Loucy (cell line): ENCODE results near the gene BRS3.

Source experiments
- CTCF ChIP-seq: fragments of 200-600 bp; sonication (generic); conservative IDR thresholded peaks from 2 replicates; pipeline ENCODE4 v1.5.1; 2014; ENCODE audit warnings: mild to moderate bottlenecking, antibody characterized with exemption, low read length
- EZH2phosphoT487 ChIP-seq: fragments of 200-600 bp; IDR thresholded peaks from 2 replicates; pipeline ENCODE4 v1.6.1; 2018; ENCODE audit warnings: antibody characterized with exemption, mild to moderate bottlenecking, moderate library complexity, borderline replicate concordance

GRCh38 chrX:136450050-136450830 is 37.5 kb upstream of the BRS3 start:
- TF ChIP-seq CTCF, result no peak
- TF ChIP-seq EZH2phosphoT487, result no peak
